ENCODE measurements around the gene TBATA. TPM values are rescaled to one million over a fixed set of nuclear protein-coding genes. Genes with fewer than 3 reads are reported as not detected.

Gene TBATA
- total RNA-seq, 1 experiment from 2014 or later = not detected

- CTCF ChIA-PET = no interaction called here
These were observed 11.0 kb downstream of the TBATA start for GRCh38 chr10:70773965-70774809.

DNA sequence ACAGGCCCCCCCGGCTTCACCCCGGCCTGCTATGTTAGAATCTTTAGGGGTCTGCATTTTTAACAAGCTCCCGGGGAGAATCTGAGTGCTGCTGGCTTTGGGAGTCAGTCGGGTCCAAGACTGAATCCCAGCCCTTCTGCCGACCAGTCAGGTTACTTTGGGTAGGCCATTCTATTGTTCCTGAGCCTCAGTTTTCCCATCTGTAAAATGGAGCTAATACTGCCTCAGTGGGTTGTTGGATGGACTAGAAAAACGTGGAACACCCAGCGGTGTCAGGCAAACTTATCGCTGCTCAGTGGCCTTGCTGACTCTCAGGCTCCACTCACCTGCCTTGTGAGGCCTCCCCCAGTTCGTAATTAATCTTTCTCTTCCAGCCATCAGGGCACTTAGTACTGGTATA, 11.7 kb downstream of the TBATA start:
- H2AFZ ChIP-seq (ENCODE audit: low read length) = no peak overlapping the region
- no TSS peak for BruUV-seq (replicated peaks)
- no peaks in the 10 kb centered on the region for H3F3A ChIP-seq (ENCODE audit: low read length, unreplicated experiment)
- no peak for ATAC-seq
- no peak overlapping the region for H3K4me2 ChIP-seq (ENCODE audit: low read length)
- H3K27me3 ChIP-seq (ENCODE audit: low read length) = no peaks in the 10 kb centered on the region
- H3K4me1 ChIP-seq (ENCODE audit: insufficient read depth, low read length) = peaks cover 7% of the 10 kb centered on the region
- no peak for DNase-seq
- H3K27ac ChIP-seq (ENCODE audit: low read length) = no peak overlapping the region
- H3K9me2 ChIP-seq (replicated peaks; ENCODE audit: low read length) = no peaks in the 10 kb centered on the region
- H3K9ac ChIP-seq (ENCODE audit: low read length) = no peak overlapping the region
- H3K79me2 ChIP-seq (ENCODE audit: low read length) = no peaks in the 10 kb centered on the region
- no peak overlapping the region for H3K4me3 ChIP-seq (ENCODE audit: low read length)
- TF ChIP-seq, protein P1, sequence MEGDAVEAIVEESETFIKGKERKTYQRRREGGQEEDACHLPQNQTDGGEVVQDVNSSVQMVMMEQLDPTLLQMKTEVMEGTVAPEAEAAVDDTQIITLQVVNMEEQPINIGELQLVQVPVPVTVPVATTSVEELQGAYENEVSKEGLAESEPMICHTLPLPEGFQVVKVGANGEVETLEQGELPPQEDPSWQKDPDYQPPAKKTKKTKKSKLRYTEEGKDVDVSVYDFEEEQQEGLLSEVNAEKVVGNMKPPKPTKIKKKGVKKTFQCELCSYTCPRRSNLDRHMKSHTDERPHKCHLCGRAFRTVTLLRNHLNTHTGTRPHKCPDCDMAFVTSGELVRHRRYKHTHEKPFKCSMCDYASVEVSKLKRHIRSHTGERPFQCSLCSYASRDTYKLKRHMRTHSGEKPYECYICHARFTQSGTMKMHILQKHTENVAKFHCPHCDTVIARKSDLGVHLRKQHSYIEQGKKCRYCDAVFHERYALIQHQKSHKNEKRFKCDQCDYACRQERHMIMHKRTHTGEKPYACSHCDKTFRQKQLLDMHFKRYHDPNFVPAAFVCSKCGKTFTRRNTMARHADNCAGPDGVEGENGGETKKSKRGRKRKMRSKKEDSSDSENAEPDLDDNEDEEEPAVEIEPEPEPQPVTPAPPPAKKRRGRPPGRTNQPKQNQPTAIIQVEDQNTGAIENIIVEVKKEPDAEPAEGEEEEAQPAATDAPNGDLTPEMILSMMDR (conservative IDR thresholded peaks at IDR 0.05; ENCODE audit: low read depth, low read length) = no peak
- TF ChIP-seq EZH2phosphoT487 (IDR thresholded peaks at IDR 0.05; ENCODE audit: borderline replicate concordance, low read length) = no peak
- TF ChIP-seq EZH2 (IDR thresholded peaks at IDR 0.05; ENCODE audit: low read length, unreplicated experiment) = no peak
- no peaks in the 10 kb centered on the region for H3K36me3 ChIP-seq (ENCODE audit: low read depth, low read length)
- ChIA-PET POLR2A (ENCODE audit: unreplicated experiment) (no interaction called here), CTCF (no interaction called here)
- intact Hi-C loops (cut with micrococcal nuclease) = no loop called here
- no peaks in the 10 kb centered on the region for H3K9me3 ChIP-seq (ENCODE audit: low read length)
- no peaks in the 10 kb centered on the region for H4K20me1 ChIP-seq (ENCODE audit: low read length)

More at GRCh38 chr10:70773965-70774809, 11.0 kb downstream of the TBATA start:
- ATAC-seq (no peak), DNase-seq (no peak)
- TF ChIP-seq, protein P1 (conservative IDR thresholded peaks at IDR 0.05; ENCODE audit: low read depth, low read length) = no peak
- TF ChIP-seq EZH2 (IDR thresholded peaks at IDR 0.05; ENCODE audit: low read length, unreplicated experiment) = no peak
- no peak for TF ChIP-seq EZH2phosphoT487 (IDR thresholded peaks at IDR 0.05; ENCODE audit: borderline replicate concordance, low read length)
- no peak overlapping the region for H3K4me3 ChIP-seq (ENCODE audit: low read length)
- H3K27me3 ChIP-seq (ENCODE audit: low read length) = no peaks in the 10 kb centered on the region
- H3K9me3 ChIP-seq (ENCODE audit: low read length) = no peaks in the 10 kb centered on the region
- peaks cover 12% of the 10 kb centered on the region for H3K4me1 ChIP-seq (ENCODE audit: insufficient read depth, low read length)
- H3K9me2 ChIP-seq (replicated peaks; ENCODE audit: low read length) = no peaks in the 10 kb centered on the region
- H4K20me1 ChIP-seq (ENCODE audit: low read length) = no peaks in the 10 kb centered on the region
- no peak overlapping the region for H3K9ac ChIP-seq (ENCODE audit: low read length)
- H3K36me3 ChIP-seq (ENCODE audit: low read depth, low read length) = no peaks in the 10 kb centered on the region
- intact Hi-C loops (cut with micrococcal nuclease) = no loop called here
- no TSS peak for BruUV-seq (replicated peaks)
- no peaks in the 10 kb centered on the region for H3F3A ChIP-seq (ENCODE audit: low read length, unreplicated experiment)
- no peak overlapping the region for H3K27ac ChIP-seq (ENCODE audit: low read length)
- no peak overlapping the region for H3K4me2 ChIP-seq (ENCODE audit: low read length)
- POLR2A ChIA-PET (ENCODE audit: unreplicated experiment) = no interaction called here
- H2AFZ ChIP-seq (ENCODE audit: low read length) = no peak overlapping the region
- no peaks in the 10 kb centered on the region for H3K79me2 ChIP-seq (ENCODE audit: low read length)

GRCh38 chr10:70772627-70773026, 12.6 kb downstream of the TBATA start:
- ChIA-PET CTCF (no interaction called here), POLR2A (ENCODE audit: unreplicated experiment) (no interaction called here)
- H3K27me3 ChIP-seq (ENCODE audit: low read length) = no peaks in the 10 kb centered on the region
- H2AFZ ChIP-seq (ENCODE audit: low read length) = no peak overlapping the region
- H3K9me2 ChIP-seq (replicated peaks; ENCODE audit: low read length) = no peaks in the 10 kb centered on the region
- BruUV-seq (replicated peaks) = no TSS peak
- H3K4me1 ChIP-seq (ENCODE audit: insufficient read depth, low read length) = no peaks in the 10 kb centered on the region
- intact Hi-C loops (cut with micrococcal nuclease) = no loop called here
- no peaks in the 10 kb centered on the region for H3K36me3 ChIP-seq (ENCODE audit: low read depth, low read length)
- TF ChIP-seq EZH2phosphoT487 (IDR thresholded peaks at IDR 0.05; ENCODE audit: borderline replicate concordance, low read length) = no peak
- TF ChIP-seq, protein P1 (conservative IDR thresholded peaks at IDR 0.05; ENCODE audit: low read depth, low read length) = no peak
- no peak for TF ChIP-seq EZH2 (IDR thresholded peaks at IDR 0.05; ENCODE audit: low read length, unreplicated experiment)
- no peaks in the 10 kb centered on the region for H3F3A ChIP-seq (ENCODE audit: low read length, unreplicated experiment)
- H3K4me2 ChIP-seq (ENCODE audit: low read length) = no peak overlapping the region
- no peak overlapping the region for H3K9ac ChIP-seq (ENCODE audit: low read length)
- H4K20me1 ChIP-seq (ENCODE audit: low read length) = no peaks in the 10 kb centered on the region
- H3K9me3 ChIP-seq (ENCODE audit: low read length) = no peaks in the 10 kb centered on the region
- no peak for DNase-seq
- no peaks in the 10 kb centered on the region for H3K79me2 ChIP-seq (ENCODE audit: low read length)
- no peak for ATAC-seq
- no peak overlapping the region for H3K27ac ChIP-seq (ENCODE audit: low read length)
- H3K4me3 ChIP-seq (ENCODE audit: low read length) = no peak overlapping the region

Measured in PC-3 (cell line).